ENCODE measurements around the gene CPT1A.
A peak's percentile ranks its signal among the peaks of the same experiment; 100 is the strongest.

CPT1A gene

DNA sequence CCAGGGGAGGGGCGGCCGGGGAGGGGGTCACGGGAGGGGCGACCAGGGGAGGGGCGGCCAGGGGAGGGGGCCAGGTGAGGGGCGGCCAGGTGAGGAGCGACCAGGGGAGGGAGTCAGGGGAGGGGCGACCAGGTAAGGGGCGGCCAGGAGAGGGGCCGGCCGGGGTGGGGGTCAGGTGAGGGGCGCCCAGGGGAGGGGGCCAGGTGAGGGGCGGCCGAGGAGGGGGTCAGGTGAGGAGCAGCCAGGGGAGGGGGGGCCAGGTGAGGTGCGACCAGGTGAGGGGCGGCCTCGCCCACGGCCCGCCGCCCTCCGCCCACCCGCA, 90.8 kb downstream of the CPT1A start:
- DNase-seq = no peak

DNA sequence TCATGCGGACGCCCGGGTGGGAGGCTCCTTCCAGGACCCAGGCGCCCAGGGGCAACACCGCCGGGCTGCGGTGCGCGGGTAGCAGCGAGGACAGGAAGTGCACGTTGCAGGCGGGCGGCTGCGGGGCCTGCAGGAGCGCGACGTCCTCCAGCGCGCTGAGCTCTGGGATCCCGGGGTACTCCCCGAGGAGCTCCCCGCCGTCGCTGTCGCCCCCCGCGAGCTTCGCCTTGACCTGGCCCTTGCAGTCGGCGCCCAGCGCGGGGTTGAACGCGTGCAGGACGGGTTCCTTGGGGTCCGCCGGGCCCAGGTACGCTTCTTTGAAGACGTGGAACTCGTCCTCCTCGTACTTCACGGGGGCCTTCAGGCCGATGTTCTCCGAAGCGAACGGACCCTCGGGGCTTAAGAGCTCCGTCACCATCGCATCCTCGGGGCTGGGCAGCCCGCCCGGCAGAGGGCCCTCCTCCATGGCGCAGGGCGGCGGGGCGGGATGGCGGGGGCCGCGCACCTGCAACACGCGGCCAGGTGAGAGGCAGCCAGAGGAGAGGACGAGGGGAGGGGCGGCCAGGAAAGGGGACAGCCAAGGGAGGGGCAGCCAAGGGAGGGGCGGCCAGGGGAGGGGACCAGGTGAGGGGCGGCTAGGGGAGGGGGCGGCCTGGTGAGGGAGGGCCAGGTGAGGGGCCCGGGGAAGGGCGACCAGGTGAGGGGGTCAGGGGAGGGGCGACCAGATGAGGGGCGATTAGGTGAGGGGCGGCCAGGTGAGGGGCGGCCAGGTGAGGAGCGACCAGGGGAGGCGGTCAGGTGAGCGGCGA, 91.3 kb downstream of the CPT1A start:
- DNase-seq = peak in 4 of 6 experiments; percentile 10 to 34 (median 18)

DNA sequence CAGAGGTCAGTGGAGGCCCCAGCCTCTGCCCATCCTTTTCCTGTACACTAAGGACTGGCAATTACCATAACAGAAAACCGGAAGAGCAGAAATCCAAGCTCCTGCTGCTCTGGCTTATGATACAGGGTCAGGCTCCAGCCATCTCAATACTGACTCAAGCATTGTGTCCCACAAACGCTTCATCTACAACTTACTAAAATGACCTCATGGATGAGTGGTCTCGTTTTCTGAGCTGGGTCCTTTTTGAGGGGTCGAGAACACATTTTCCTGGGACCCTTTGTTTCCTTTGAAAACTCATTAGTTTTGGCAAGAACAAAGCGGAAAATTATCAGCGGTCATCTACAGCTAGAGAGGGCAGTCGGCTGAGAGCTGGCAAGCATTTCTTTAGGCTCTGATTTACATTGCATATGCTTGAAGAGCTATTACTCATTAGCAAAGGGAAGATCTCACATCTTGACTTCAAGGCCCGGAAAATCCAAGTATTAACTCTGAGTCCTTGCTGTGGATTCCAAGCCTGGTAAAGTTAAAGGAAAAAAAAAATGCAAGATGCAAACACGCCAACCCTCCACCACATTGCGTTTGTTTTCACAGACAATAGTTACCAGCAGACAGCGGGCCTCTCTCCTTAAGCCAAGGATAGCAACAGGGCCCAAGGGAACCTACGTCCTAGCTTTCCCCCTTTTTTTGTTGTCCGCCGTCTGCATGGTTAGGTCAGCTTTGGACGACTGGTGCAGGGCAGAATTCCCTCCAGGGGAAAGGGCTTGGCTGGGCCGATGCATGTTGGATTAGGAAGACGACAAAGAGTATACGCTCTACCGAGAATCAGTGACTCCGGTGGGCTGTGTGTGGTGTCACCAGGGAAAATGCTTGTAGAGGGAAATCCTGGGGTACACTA, 92.2 kb downstream of the CPT1A start:
- no peak for DNase-seq

DNA sequence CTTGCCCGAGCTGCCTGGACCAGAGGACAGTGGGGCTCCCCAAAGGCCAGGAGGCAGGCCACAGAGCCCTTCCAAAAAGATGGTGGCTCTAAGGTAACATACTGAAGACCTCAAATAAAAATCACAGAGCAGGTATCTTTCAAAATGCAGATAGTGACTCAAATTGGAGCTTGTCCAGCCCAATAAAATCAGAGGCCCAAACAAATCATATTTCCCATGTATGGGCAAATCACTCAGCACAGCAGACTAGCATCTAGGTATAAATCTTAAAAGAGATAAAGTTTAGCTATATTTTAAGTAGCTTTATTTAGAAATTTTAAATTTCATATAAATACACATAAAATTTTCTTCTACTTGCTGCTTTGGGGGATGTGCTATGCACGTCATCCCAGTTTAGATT, 93.7 kb downstream of the CPT1A start:
- no peak for DNase-seq

- no peak for DNase-seq
These were observed 98.2 kb downstream of the CPT1A start for GRCh38 chr11:68743539-68743938.

GRCh38 chr11:68741463-68741862, 100.3 kb downstream of the CPT1A start:
- no peak for DNase-seq

DNA sequence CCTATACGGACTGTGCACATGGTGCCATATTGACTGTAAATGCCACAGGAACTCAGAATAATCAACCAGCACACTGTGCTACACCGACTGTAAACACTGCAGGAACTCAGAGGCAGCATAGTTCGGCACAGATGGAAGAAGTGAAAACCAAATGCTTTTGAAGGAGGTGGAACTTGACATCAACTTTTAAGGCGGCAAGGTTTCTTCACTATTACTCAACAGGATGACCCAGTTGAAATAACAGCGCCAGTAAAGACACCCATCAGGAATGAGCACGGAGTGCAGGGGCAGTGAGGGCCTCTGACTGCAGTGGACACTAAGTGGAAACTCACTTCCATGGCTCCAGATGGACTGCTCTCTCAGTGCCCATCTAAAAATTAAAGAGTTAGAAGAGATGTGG, 106.1 kb downstream of the CPT1A start:
- DNase-seq = no peak

DNA sequence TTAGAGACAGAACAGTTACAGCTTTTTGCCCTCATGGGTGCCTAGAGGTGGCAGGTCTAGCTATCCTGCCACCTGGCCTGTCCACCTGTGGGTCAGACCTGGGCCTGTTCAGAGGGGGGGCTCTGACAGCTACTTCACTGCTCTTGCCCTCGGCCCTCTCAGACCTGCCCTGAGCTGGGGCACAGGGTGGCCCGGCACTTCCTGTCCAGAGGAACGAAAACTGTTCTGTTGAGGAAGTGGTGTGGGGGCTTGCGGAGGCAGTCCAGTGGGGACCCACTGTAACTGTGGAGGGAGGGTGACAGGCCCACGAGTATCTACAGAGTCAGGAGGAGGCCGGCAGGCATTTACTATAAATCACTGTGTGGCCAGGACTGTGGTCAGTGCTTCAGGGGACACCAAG, 106.6 kb downstream of the CPT1A start:
- DNase-seq = no peak

DNA sequence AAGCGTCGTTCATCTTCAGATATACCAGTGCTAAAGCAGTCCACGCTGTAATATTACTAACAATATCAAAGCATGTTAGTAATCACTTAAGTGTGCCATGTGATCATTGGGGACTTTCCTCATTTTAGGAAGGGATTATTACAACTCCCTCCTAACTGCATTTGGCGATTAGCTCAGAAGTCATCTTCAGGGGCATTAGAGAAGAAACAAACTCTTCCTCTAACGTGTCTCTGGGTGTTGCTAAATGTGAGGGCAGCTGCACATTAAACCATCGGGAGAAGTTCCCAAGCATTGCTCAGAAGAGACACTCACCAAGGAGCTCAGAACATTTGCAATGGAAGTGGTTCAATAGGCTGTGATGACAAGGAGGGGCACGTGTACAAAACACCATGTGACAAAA, 107.6 kb downstream of the CPT1A start:
- DNase-seq = no peak

DNA sequence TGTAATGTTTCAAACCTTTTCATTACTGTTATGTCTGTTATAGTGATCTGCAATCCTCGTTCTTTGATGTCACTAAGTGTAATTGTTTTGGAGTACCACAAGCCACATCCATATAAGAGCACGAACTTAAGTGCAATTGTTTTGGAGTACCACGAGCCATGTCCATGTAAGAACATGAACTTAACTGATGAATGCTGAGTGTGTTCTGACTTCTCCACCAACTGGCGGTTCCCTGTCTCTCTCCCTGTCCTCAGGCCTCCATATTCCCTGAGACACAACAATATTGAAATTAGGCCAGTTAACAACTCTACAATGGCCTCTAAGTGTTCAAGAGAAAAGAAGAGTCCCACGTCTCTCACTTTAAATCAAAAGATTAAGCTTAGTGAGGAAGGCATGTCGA, 113.9 kb downstream of the CPT1A start:
- DNase-seq = no peak

DNA sequence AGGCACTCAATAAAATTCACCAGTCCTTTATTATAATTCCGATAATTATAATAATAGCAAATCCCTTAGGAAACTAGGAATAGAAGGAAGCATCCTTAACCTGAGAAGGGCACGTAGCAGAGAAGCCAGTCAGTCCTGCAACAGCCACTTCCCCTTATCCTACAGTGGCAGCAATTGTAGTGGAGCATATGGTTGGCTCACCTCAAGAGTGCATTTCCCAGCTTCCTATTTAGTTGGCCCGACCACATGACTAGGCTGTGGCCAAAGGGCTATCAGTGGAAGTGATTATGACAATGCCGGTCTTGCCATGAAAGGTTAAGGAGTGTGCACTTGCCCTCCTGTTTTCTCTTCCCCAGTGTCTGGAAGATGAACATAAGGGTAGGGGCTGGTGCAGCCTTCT, 117.4 kb downstream of the CPT1A start:
- no peak for DNase-seq

GRCh38 chr11:68722143-68722542, 119.6 kb downstream of the CPT1A start:
- no peak for DNase-seq

GRCh38 chr11:68721075-68721474, 120.6 kb downstream of the CPT1A start:
- DNase-seq = no peak

DNA sequence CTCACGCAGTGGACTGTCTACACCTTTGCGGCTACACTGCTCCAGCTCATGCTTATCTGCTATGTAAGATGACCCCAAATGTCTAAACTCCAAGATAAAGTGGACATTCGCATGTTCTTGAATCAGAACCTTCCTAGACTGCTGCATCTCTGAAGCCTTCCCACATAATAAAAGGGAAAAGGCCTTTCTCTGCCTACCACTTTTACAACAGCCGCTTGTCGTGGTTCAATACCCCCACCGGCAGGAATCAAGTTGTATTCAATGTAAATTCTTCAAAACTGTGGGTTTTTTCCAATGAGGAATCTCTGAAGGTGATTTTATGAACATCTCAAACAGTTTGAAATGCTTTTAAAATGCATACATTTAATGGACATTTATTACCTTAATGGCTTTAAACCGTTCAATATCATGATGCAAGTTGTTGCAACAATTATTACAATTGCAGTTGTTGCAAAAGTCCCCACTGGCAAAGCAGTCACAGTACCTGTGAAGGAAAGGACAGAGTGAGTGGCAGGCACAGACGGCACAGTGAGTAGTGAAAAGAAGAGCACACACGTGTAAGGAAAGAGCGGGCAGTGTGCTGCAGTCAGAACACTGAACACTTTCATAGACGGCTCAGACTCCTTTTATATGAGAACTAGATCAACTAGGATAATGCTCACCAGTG, 126.1 kb downstream of the CPT1A start:
- no peak for DNase-seq

DNA sequence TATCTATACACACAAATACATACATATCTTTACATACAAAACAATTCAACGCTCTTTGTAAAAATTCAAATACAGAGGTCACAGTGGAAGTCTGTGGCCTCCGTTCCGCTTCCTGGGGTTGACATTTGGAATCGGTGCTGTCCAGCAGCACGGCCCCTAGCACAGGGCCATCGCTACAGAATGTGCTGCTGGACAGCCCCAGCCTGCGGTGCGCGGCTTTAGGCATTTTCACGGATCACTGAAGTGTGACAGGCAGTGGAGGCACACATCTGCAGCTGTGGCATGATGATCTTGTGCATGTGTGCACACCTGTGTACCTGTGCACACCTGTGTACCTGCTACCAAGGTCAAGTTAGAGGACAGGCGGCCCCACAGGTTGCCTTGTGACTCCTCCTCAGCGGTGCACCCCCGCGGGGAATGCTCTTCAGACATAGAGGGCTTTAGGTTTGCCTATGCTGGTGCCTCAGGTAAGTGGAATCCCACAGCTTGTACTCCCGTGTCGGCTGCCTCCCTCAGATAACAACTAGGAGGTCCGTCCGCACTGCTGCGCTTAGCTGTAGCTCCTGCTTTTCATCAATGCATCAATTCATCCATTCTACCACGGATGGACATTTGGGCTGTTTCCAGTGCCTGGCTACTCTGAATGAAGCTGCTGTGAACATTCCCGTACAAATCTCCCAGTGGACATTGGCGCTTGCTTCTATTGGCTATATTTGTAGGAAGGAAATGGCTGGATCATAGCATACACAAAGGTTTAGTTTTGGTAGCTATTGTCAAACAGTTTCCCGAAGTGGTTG, 127.5 kb downstream of the CPT1A start:
- no peak for DNase-seq

- DNase-seq = no peak
These were observed 130.6 kb downstream of the CPT1A start for GRCh38 chr11:68711114-68711513.

DNA sequence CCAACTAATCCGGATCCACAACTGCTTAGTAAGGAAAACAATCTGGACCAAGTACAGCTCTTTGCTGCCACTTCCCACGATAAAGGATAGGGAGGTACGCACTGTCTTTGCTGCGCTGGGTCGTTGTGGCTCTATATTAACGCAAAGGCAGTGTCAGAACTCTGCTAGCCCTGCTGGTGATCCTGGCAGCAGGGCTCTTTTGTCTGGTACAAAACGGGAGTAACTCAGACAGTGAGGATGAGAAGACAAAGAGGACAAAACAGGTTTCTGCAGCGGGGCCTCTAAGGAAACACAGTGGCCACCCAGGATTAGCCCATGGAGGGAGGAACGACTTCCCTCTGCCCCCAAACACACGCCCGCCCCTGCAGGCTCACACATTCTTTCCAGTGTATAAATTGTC, 131.3 kb downstream of the CPT1A start:
- no peak for DNase-seq

DNA sequence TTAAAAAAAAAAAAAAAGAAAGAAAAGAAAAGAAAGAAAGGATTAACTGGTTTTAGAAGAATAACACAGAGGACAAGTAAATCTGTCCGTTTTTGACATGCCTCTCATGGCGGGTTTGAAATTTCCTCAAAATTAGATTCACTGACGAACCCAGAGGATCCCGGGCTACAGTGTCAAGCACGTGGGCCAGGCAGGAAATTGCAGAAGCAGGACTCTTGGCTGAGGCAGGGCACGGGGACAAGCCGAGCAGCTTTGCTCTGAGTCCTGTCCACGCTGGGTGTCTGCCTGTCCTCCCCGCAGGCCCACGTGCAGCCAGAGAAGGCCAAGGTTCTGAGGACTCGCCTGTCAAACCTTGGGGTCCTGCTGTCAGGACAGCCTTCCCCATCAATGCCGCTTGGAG, 132.7 kb downstream of the CPT1A start:
- no peak for DNase-seq

GRCh38 chr11:68707527-68707926, 134.2 kb downstream of the CPT1A start:
- no peak for DNase-seq

- no peak for DNase-seq
These were observed 136.8 kb downstream of the CPT1A start for GRCh38 chr11:68704887-68705286.
